DND-41 (cell line): ENCODE data around the gene UGT1A4.
"Not testable (repeated sequence)": the region's sequence is repeated elsewhere in the genome, so short reads cannot be mapped to it uniquely, and the experiment has no call there.

Experiments
- ATAC-seq: fragments of 200-7000 bp; cut with Tn5 transposase; 3 replicates; pipeline ENCODE4 v1.9.1; 2021; ENCODE audit warnings: low read depth; ENCODE audit not compliant: insufficient read depth
- DNase-seq: peaks from one replicate; pipeline ENCODE4 v3.0.0-alpha.2; 2020
- H2AFZ ChIP-seq: 2 replicates; pipeline ENCODE4 v1.6.0; 2012; ENCODE audit warnings: low read depth, low read length
- H3K27ac ChIP-seq: 2 replicates; pipeline ENCODE4 v1.5.1; 2012; ENCODE audit warnings: low read length, inconsistent platforms
- H3K27me3 ChIP-seq: fragments of 200-600 bp; sonication (generic); 2 replicates; pipeline ENCODE4 v1.6.0; 2012; ENCODE audit warnings: low read length, mild to moderate bottlenecking, inconsistent platforms; ENCODE audit not compliant: insufficient read depth, poor library complexity
- H3K36me3 ChIP-seq: 2 replicates; pipeline ENCODE4 v1.5.1; 2012; ENCODE audit warnings: low read length, inconsistent platforms; ENCODE audit not compliant: insufficient read depth
- H3K4me1 ChIP-seq: 2 replicates; pipeline ENCODE4 v1.5.1; 2012; ENCODE audit warnings: mild to moderate bottlenecking, low read length; ENCODE audit not compliant: insufficient read depth
- H3K4me2 ChIP-seq: 2 replicates; pipeline ENCODE4 v1.6.0; 2012; ENCODE audit warnings: mild to moderate bottlenecking, moderate library complexity, low read length, inconsistent platforms; ENCODE audit not compliant: insufficient read depth
- H3K4me3 ChIP-seq, 2 experiments: fragments of 200-600 bp in 1 of 2; shearing (Covaris generic) in 1 of 2; 2 replicates each; pipeline ENCODE4 v1.5.1; 2012 to 2016; ENCODE audit warnings: inconsistent platforms in 2 of 2, low read length in 2 of 2, mild to moderate bottlenecking in 2 of 2, low read depth in 1 of 2, moderate library complexity in 1 of 2
- H3K79me2 ChIP-seq: 2 replicates; pipeline ENCODE4 v1.6.0; 2012; ENCODE audit warnings: low read length, inconsistent platforms; ENCODE audit not compliant: insufficient read depth
- H3K9ac ChIP-seq: 2 replicates; pipeline ENCODE4 v1.6.0; 2012; ENCODE audit warnings: low read depth, mild to moderate bottlenecking, inconsistent platforms, low read length, moderate library complexity
- H3K9me3 ChIP-seq: 2 replicates; pipeline ENCODE4 v1.5.1; 2012; ENCODE audit warnings: low read length, moderate library complexity, mild to moderate bottlenecking, inconsistent platforms; ENCODE audit not compliant: insufficient read depth, severe bottlenecking
- H4K20me1 ChIP-seq: 2 replicates; pipeline ENCODE4 v1.6.0; 2012; ENCODE audit warnings: low read length; ENCODE audit not compliant: insufficient read depth
- EZH2 ChIP-seq: IDR thresholded peaks from 3 replicates; pipeline ENCODE4 v1.6.1; 2012; ENCODE audit warnings: borderline replicate concordance, low read depth, mild to moderate bottlenecking, moderate library complexity, low read length, inconsistent platforms; ENCODE audit not compliant: severe bottlenecking
- TF ChIP-seq, protein P1 (sequence below): IDR thresholded peaks from 2 replicates; pipeline ENCODE4 v1.5.1; 2012; ENCODE audit warnings: borderline replicate concordance, low read length, moderate library complexity, mild to moderate bottlenecking; ENCODE audit not compliant: poor library complexity, severe bottlenecking; ENCODE audit errors: extremely low read depth

Gene UGT1A4

DNA sequence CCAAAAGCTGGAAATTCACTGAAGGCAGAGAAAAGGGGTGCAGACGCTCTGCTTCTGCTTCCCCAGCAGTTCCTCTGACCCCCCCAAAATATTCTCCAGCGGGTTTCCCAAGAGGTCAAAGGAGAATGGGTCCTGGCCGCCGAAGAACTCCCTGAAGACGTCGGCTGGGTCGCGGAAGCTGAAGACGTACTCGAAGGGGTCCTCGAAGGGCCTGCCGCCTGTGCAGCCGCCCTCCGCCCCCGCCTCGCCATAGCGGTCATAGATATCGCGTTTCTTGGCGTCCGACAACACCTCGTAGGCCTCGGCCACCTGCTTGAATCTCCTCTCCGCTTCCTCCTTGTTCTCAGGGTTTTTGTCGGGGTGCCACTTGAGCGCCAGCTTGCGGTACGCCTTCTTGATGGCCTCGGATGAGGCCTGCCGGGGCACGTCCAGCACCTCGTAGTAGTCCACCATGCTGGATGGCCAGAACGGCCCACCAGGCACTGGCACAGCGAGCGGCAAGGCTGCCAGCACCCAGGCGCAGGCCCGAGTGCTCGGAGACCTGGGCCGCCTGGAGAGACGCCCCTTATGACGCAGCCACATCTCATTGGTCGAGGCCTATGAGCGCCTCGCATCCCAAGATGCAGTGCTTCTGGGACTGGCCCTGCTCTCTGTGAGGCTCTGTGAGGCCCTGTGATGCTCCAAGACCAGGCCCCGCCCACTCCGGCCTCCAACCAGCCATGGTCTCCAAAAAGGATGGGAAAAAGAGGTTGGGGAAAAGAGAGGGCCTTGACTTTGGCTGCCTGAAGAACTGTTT lies 25.1 kb downstream of the UGT1A4 start:
- H3K36me3 ChIP-seq, result no peaks in the 10 kb centered on the region
- H2AFZ ChIP-seq, result no peak overlapping the region
- DNase-seq, result no peak
- no peak overlapping the region for H3K9ac ChIP-seq
- peaks cover 3% of the 10 kb centered on the region for H3K27me3 ChIP-seq
- ATAC-seq, result no peak
- no peaks in the 10 kb centered on the region for H3K79me2 ChIP-seq
- H3K4me3 ChIP-seq, result no peak overlapping the region
- TF ChIP-seq, protein P1, sequence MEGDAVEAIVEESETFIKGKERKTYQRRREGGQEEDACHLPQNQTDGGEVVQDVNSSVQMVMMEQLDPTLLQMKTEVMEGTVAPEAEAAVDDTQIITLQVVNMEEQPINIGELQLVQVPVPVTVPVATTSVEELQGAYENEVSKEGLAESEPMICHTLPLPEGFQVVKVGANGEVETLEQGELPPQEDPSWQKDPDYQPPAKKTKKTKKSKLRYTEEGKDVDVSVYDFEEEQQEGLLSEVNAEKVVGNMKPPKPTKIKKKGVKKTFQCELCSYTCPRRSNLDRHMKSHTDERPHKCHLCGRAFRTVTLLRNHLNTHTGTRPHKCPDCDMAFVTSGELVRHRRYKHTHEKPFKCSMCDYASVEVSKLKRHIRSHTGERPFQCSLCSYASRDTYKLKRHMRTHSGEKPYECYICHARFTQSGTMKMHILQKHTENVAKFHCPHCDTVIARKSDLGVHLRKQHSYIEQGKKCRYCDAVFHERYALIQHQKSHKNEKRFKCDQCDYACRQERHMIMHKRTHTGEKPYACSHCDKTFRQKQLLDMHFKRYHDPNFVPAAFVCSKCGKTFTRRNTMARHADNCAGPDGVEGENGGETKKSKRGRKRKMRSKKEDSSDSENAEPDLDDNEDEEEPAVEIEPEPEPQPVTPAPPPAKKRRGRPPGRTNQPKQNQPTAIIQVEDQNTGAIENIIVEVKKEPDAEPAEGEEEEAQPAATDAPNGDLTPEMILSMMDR, result no peak
- TF ChIP-seq EZH2, result no peak
- H3K4me2 ChIP-seq, result no peak overlapping the region
- no peaks in the 10 kb centered on the region for H3K4me1 ChIP-seq
- H3K27ac ChIP-seq, result no peak overlapping the region
- H4K20me1 ChIP-seq, result no peaks in the 10 kb centered on the region
- no peaks in the 10 kb centered on the region for H3K9me3 ChIP-seq

DNA sequence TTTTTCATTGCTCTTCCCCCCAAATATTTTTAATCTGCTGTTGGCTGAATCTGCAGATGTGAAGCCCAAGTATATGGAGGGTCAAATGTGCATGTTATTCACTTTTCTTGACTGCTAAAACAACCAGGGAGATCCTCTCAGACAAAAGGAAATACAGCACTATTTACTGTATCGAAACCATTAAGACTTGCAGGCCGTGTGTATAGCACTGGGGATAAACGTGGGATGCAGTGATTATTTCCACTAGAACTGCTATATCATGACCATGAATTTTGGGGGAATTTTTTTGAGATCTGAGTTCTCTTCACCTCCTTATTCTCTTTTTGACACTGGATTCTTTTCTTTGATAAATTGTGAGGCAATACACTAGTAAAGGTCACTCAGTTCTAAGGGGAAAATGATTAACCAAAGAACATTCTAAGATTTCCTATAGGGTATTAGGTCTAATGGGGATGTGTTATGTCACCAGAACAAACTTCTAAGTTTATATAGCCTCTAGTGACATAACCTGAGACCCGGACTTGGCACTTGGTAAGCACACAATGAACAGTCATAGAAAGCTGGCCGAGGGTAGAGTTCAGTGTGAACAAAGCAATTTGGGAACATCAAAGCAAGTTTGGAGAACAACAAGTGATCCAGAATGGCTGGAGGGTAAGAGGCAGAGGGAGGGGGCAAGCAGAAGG lies 26.7 kb downstream of the UGT1A4 start:
- no peaks in the 10 kb centered on the region for H4K20me1 ChIP-seq
- H3K27ac ChIP-seq, result no peak overlapping the region
- DNase-seq, result no peak
- peaks cover 3% of the 10 kb centered on the region for H3K27me3 ChIP-seq
- no peak for ATAC-seq
- H3K4me3 ChIP-seq, result no peak overlapping the region
- no peaks in the 10 kb centered on the region for H3K36me3 ChIP-seq
- no peak overlapping the region for H3K4me2 ChIP-seq
- H3K9me3 ChIP-seq, result peaks cover 3% of the 10 kb centered on the region
- H3K9ac ChIP-seq, result no peak overlapping the region
- H3K79me2 ChIP-seq, result no peaks in the 10 kb centered on the region
- no peak overlapping the region for H2AFZ ChIP-seq
- TF ChIP-seq EZH2, result no peak
- TF ChIP-seq, protein P1, result no peak
- no peaks in the 10 kb centered on the region for H3K4me1 ChIP-seq

DNA sequence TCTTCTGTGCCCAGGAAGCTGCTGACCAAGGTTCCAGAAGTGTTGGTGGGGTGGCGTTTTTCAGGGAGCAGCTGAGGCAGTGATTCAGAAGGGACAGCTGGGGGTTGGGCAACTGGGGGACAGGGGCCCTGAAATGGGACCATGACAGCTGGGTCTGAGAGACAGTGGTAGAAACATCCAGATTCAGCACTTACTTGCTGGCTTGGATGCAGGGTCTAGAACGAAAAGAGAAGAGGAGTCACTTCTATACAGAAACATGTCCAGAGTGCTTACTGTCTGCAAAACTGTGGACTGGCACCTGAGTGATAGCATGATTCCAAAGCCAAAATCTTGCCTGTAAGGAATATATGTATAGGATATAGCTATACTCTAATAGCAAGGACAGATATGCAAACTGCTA lies 27.3 kb downstream of the UGT1A4 start:
- not testable (repeated sequence) for H2AFZ ChIP-seq, H3K27ac ChIP-seq, H3K4me2 ChIP-seq, H3K36me3 ChIP-seq, H3K79me2 ChIP-seq, ATAC-seq, H3K4me3 ChIP-seq, DNase-seq, H3K4me1 ChIP-seq, H3K27me3 ChIP-seq, H3K9me3 ChIP-seq, H4K20me1 ChIP-seq, H3K9ac ChIP-seq

DNA sequence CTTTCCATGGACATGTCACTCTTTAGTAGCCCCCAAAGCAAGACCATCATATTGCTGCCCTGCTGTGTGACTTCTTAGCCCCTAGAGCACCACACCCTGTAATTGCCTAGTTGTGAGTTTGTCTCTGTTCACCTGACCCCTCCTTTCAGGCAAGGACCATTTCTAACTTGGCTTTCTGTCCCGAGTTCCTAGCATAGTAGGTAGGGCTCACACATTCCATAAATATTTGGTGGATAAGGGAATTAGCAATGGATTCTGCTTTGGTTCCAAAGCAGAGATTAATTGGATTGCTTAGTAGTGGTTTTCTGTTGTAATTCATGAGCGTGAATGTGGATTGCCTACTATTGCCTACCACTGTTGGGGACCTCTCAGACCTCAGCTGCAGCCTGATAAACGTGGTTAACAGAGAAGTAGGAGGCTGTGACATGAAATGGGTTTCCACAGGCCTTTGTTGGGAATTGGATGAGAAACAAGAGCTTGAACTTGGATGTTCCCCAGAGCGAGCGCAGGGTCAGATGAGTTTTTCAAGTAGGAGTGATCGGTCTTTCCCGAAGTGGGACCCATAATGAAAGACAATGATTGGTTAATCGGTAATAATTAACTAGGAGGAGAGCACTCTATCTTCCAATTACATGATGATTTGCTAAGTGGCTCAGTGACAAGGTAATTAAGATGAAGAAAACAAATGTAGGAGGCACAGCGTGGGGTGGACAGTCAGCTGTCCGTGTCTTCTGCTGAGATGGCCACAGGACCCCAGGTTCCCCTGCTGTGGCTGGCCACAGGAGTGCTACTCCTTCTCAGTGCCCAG lies 28.1 kb downstream of the UGT1A4 start:
- no peak for ATAC-seq
- H3K27me3 ChIP-seq, result peaks cover 2% of the 10 kb centered on the region
- no peaks in the 10 kb centered on the region for H4K20me1 ChIP-seq
- no peak overlapping the region for H2AFZ ChIP-seq
- H3K4me2 ChIP-seq, result no peak overlapping the region
- peaks cover 12% of the 10 kb centered on the region for H3K9me3 ChIP-seq
- no peak overlapping the region for H3K9ac ChIP-seq
- no peaks in the 10 kb centered on the region for H3K4me1 ChIP-seq
- H3K27ac ChIP-seq, result no peak overlapping the region
- no peaks in the 10 kb centered on the region for H3K79me2 ChIP-seq
- H3K4me3 ChIP-seq, result no peak overlapping the region
- no peak for TF ChIP-seq EZH2
- TF ChIP-seq, protein P1, result no peak
- H3K36me3 ChIP-seq, result no peaks in the 10 kb centered on the region
- no peak for DNase-seq
